Stimulated activated CD8-positive, alpha-beta memory T cell treated with anti-CD3 and anti-CD28 coated beads, Interleukin-4, amount 100 ng/mL, for 24 hours (primary cell): ENCODE results near the gene FGF23.
A peak's percentile ranks its signal among the peaks of the same experiment; 100 is the strongest.

Source experiments
- DNase-seq: peaks from one replicate; pipeline ENCODE4 v3.0.0-alpha.2; 2020; ENCODE audit warnings: low read depth

Gene FGF23

DNA sequence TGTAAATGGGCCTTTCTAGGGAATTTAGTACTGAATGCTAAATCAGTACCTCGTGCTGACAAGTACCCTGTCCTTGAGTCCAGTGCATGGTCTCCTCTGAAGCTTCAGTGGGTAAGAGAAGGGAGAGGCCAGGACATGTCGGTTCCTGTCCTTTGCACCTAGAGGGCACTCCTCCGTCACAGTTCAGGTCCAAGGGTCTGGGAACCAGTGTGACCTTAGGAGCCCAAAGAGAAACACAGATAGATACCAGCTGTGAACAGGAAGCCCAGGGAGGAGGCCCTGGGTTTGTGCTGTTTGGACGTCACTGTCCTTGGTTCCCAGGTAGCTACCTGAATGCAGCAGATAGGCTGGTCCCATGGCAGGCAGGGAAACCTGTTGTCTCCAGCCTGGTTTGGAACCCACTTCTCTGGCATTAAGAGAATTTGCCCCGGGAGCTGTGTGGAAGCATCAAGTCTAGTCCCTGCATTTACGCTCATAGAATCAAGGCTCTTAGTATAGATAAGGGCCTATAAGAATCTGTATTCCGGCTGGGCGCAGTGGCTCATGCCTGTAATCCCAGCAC is 3.9 kb upstream of the FGF23 start:
- DNase-seq = no peak

DNA sequence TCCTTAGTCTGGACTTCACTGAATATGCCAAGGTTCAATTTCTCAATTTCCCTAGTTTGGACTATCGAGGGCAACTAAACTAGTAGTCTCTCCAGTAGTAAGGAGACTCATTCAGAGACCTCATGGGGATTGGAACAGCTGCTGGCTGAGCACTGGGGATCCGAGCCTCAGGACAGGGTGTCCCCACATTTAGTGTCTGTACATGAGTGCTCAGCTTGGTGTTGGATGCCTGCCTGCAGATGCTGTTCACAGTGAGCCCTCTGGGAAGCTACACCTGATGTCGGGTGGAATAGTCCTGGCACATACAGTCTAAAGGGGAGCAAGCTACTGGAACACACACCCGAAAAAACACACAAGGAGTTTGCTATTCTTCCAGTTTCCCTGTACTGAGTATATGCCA is 820 bp upstream of the FGF23 start:
- DNase-seq = no peak

DNA sequence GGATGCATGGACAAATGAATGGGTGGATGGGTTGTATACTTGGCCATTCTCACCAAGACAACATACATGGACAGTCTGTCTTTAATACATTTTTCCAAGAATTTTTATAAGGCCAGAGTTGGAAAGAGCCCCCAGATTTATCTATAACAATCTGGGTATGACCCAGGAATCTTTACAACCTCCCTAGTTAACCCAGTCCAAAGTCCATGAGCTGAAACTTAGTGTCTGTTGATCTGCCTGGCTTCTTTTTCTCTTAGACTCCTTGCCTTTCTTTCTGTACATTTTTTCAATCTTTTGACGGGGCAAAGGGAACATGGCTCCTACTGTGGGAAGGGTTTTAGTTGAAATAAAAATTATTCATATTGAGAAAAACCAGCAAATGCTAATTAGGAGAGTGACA is 740 bp downstream of the FGF23 start:
- no peak for DNase-seq

DNA sequence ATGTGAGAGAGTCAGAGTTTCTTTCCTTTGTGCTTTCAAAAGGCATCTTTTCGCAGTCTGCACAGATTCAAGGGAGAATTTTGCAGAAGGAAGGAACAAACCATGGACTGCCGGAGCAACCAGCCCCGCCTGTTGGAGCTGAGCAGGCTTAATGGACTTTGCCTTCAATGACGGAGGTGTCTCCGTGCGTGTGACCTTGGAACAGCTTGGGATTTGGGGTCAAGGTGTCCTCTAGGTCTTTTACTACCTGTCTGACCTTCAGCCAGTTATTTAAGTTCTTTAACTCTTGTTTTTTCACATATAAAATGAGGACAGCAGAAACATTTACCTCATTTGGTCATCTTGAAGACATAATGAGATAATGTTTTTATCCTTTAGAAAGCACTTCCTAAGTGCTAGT is 4.1 kb downstream of the FGF23 start:
- no peak for DNase-seq

DNA sequence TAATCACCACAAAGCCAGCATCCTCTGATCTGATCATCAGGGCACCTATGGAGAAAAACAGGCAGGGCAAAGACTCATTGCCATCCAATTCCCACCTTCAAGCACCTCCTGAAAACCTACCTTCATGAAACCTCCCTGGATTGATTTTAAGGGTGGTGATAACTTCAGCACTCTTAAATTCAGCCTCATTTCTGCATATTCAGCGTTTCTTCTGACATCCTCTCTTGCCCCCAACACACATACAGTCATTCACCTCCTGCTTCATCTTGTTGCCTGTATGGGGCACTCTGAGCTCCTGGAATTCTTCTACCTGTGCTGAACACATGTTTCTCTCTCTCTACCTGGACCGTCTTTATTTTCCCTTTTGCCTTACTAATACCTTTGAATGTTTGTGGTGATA is 6.9 kb downstream of the FGF23 start:
- DNase-seq = no peak

DNA sequence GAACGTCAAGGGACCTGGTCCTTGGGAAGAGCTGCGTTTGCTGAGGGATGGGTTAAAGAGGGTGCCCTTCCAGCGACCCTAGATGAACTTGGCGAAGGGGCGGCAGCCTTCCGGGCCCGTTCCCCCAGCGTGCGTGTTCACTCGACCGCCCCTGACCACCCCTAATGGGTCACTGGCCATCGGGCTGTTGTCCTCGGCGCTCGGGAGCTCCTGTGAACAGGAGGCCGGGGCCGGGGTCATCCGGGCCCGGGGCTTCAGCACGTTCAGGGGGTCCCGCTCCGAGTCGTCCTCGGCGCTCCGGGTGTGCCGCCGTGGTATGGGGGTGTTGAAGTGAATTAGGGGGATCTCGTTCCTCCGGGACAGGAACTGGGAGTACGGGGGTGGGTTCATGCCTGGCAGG is 9.2 kb downstream of the FGF23 start:
- no peak for DNase-seq

DNA sequence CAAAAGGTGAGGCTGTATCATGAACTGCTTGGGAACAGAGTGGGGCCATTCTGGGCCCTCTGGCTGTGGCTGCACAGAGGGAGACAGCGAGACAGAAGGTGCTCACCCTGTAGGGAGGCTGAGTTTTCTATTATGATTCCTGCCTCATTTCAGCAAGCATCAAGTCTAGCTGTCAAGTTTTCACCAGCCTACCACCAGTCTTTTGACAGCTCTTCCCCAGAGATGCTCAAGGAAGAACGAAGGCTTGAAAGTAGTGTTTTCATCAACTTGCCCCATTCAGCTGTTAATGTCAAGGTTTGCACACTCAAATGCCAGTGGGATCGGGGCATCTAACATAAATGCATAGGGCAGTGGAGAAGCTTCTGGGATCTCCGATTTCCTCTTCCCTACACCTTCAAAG is 10.0 kb downstream of the FGF23 start:
- no peak for DNase-seq

DNA sequence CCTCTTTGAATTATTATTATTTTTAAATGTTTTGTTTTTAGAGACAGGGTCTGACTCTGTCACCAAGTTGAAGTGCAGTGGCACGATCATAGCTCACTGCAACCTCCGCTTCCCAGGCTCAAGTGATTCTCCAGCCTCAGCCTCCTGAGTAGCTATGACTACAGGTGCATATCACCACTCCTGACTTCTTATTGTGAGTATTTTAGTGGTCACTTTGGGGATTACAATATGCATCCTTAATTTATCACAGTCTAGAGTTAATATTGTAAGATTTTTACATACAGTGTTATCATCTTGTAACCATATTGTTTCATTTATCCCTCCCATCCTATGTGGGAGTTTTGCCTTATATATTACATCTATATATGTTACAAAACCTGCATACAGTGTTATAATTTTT is 13.4 kb downstream of the FGF23 start:
- DNase-seq = no peak

DNA sequence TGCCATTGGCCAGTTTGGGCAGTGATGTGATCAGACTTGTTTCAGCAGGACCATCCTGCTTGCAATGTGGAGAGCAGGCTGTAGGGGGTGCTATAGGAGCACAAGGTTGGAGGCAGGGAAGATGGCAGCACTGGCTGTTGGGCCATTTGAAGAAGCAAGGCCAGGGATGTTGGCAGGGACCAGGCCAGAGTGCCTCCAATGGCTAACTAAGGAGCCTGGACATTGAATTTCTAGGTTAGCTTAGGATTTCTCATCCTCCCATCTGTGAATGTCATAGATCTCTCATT is 23.5 kb downstream of the FGF23 start:
- DNase-seq = peak; percentile 22

DNA sequence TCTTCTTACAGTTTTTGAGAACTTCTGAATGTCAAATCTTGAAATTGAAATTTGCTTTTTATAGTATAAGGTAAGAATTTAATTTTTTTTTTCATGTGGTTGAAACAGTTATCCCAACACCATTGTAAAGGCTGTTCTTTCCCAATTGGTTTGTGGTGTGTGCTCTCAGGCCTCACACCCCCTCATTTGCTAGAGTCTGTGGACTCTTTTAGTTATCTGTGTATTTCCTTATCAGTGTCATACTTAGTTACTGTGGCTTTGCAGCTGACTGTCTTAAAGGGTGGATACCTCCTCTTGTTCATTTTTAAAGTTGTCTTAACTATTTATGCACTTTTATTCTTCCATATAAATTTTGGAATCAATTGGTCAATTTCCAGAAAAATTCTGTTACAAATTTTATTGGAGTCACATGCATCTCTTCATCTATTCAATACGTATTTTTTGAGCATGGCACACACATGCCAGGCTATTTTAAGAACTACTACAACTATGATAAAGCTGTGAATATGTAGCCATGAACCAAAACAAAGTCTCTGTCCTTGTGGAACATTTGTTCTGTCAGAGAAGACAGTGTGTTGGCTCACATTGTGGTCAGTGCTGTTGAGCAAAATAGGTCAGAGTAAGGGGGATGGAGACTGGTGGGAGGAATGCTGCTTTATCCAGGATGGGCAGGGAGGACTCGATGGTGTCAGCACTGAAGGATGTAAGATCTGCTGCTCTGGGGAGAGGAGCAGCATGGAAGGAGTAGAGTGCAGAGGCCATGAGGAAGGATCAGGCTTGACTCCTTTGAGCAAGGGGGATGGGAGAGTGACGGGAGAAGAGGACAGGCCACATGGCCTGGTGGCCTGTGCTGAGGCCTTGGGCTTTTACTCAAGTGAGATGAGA is 24.1 kb downstream of the FGF23 start:
- DNase-seq = no peak

DNA sequence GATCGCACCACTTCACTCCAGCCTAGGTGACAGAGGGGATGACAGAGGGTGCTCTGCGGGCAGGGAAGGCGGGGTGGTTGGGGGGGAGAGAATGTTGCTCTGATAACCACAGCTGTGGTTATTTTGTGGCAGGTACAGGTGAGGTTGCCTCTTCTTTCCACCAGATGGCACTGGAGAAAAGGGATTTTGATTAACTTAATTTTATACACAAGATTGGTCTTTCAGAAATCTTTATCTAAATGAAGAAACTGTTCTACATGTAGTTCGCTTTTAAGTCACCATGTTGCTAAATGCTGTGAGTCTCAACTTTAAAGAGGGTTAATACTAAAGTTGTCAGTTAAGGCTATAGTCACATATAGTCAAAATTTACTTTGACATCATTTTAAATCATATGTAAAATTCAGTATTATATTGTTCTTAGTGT is 25.7 kb downstream of the FGF23 start:
- peak; percentile 1 for DNase-seq

DNA sequence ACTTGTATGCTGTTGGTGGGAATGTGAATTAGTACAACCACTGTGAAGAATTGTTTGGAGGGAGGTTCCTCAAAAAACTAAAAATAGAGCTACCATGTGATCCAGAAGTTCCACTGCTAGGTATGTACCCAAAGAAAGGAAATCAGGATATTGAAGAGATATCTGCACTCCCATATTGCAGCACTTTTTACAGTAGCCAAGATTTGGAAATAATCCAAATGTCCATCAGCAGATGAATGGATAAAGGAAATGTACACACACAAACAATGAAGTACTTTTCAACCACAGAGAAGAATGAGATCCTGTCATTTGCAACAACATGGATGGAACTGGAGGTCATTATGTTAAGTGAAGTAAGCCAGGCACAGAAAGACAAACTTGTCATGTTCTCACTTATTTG is 32.6 kb downstream of the FGF23 start:
- DNase-seq = no peak

DNA sequence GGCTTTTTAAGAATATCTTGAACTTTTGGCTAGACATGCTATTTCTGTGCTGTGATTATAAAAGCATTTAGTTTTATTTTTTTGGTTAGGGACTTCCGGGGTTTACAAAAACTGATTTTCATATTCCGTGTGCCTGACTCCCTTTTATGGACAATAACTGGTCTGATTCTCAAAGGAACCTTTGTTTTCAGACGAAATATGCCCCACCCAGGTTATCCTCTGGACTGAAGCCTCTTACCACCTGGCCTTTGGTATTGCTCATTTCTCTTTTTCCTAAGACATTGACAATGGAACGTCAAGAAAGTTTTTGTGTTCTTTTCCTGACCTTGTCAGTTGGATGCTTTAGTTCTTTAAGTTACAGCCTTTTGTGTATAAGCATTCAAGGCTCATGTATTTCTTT is 47.7 kb downstream of the FGF23 start:
- no peak for DNase-seq

DNA sequence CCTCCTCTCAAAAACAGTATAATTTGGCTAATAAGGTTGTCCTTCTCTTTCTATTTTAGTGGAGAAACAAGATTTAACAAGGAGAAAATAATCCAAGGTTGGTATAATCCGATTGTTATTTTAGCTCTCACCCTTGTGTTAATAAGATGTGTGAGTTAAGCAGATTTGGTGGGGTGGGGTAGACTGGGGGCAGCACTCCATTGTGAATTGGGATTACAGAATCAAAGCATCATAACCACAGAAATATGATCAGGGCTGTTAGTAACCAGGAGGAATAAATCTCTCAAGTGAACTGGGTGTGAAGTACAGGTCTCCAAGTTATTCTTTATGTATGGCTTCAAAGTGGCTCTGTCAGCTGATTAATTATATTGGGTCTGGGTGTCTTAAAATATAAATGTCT is 48.3 kb downstream of the FGF23 start:
- DNase-seq = no peak

DNA sequence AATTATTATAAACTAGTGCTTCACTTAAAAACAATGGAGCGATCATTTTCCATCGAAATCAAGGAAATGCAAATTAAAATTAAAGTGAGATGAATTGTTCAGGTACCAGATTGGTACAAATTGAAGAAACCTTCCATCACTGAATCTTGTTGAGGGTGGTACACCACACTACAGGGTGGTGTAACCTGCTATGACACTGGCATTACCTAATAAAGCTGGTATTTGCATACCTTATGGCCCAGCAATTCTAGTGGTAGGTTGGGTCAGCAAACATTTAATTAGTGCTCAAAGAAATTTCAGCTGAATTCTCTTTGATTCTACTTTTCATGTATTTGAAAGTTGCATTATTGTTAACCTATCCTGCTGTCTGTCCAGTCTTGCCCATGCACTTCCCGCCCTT is 49.3 kb downstream of the FGF23 start:
- DNase-seq = no peak

DNA sequence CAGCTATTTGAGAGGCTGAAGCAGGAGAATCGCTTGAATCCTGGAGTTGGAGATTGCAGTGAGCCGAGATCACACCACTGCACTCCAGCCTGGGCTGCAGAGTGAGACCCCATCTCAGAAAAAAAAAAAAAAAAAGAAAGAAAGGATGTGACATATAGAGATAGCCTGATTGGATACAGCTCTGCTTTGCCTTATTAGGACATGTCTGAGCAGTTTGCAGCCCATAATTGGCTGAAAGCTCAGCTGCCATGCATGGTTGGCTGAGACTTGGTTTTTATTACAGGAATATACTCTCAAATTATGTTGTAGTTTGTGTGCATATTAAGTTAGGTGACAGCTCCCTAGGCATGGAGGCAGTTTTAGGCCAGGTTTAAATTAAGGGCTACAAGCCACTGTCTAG is 52.2 kb downstream of the FGF23 start:
- DNase-seq = no peak

DNA sequence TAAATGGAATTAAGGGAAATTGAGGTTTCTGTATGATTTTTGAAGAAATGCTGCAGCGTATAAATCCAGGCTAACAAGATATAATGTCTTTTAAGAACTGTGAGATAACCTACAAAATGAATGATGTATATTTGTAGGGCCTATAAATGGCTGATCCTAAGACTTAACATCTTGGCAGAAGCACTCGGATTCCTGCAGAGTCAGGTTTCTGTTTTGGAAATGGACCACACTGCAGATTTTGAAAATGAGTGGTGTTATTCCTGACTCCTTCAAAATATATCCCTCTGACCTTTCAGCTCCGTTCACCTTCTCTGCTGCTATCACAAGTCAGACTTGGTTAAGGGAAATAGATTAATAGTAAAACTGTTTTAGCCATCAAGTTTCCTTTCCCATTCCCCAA is 53.5 kb downstream of the FGF23 start:
- no peak for DNase-seq

DNA sequence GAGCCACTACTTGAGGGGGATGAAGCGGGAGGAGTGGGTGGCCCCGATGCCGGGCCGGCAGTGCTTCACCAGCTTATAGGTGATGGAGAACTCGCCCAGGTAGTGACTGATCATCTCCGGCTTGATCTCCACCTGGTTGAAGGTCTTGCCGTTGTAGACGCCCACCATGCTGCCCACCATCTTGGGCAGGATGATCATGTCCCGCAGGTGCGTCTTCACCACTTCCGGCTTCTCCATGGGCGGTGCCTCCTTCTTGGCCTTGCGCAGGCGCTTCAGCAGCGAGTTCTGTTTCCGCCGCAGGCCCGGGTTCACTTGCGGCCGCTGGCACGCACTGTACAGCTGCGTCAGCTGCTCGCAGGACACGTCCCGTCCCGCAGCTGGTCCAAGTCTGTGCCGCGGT is 55.1 kb downstream of the FGF23 start:
- no peak for DNase-seq

DNA sequence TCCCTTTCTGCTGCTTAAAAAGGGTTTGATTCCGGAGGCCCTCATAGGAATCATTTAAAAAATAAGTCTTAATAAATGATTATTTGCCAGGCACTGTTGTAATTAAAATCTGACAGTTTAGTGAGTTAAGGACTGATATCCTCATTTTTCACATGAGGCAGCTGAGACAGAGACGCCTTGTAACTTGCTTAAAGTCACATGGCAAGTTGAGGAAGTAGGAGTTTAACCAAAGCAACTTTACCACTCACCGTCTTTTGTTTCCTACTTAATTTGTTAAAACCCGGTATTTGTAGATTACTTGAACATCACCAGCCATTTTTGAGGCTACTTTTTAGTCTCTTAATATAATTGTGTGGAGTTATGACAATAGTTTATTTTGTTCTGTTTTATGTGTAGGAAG is 56.1 kb downstream of the FGF23 start:
- DNase-seq = no peak

DNA sequence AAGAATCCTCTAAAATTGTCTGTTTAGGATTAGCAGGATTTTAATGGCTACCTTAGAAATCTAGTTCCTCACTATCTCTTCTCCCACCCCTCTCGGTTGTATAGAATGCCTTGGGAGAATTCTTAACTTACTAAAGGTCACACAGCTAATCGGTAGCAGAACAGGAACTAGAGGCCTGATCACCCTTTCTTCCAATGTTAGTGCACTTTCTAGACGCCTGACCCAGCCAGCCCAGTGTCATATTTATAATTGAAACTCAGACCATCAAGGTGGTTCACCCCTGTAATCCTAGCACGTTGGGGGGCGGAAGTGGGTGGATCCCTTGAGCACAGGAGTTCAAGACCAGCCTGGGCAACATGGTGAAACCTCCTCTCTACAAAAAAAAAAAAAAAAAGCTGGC is 56.8 kb downstream of the FGF23 start:
- no peak for DNase-seq

DNA sequence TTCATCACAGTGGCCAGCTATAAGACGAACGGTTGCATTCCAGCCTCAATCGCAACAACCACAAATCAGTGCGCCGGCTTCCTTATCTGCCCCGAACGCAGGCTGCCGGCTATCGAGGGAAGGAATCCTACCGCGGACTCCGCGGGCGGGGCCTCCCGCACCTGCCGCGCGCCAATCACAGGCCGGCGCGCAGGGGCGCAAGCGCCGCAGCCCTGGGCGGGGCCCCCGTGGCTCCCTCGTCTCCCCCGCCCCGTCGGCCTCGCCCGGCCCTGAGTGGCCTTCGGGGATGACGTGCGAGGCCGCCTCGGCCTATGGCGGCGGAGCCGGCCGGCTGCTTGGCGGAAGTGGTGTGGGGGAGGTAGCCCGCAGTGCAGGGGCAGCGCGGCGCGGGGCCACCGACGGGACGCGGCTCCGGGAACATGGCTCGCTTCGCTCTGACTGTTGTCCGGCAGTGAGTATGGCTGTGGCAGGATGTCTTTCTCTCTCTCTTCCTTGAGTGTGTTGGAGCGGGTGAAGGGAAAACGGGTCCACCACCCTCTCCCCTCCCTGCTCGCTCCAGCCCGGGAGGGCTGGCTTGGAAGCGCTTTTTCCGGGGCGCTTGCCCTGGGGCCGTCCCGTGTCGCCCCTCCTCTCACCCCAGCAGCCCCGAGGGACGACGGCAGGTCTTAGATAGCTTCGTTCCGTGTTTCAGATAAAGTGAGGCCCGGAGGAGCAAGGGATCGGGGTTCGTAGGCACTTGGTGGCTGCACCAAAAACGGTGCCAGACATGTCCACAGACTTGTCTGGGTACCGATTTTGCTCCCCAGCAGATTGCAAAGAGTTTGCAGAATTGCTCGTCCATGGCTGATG is 58.4 kb downstream of the FGF23 start, which contains the start of gene TIGAR:
TSS of gene TIGAR (plus strand) at position 361 of the 849 bp plus-strand sequence. CDS start at position 420, 59 bp downstream.
- peak; percentile 88 for DNase-seq

DNA sequence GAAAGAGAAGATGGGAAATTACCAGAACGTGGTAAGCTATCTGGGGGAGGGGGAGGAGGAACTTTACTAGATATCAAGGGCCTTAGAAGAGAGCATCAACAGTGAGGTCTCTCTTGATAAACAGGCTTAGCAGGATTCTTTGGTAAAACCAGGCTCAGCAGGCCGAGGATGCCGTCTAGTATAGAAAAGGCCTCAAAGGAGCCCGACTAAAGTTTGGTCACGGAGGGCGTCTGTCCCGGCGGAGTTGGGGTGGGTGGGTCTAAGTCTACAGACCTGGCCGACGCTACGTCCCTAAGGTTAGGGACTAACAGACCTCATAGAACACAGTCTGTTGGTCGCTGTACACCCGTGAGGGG is 59.0 kb downstream of the FGF23 start:
- DNase-seq = no peak
